HG02840 (cell line): ENCODE measurements around the gene PPP6R2.
"Not testable (repeated sequence)": the region's sequence is repeated elsewhere in the genome, so short reads cannot be mapped to it uniquely, and the experiment has no call there.

Source experiments
- ATAC-seq: cut with Tn5 transposase; IDR thresholded peaks from one replicate; pipeline ENCODE4 v1.9.1; 2021; ENCODE audit warnings: mild to moderate bottlenecking, moderate library complexity, moderate number of reproducible peaks; ENCODE audit not compliant: unreplicated experiment, low FRiP score

The PPP6R2 gene

DNA sequence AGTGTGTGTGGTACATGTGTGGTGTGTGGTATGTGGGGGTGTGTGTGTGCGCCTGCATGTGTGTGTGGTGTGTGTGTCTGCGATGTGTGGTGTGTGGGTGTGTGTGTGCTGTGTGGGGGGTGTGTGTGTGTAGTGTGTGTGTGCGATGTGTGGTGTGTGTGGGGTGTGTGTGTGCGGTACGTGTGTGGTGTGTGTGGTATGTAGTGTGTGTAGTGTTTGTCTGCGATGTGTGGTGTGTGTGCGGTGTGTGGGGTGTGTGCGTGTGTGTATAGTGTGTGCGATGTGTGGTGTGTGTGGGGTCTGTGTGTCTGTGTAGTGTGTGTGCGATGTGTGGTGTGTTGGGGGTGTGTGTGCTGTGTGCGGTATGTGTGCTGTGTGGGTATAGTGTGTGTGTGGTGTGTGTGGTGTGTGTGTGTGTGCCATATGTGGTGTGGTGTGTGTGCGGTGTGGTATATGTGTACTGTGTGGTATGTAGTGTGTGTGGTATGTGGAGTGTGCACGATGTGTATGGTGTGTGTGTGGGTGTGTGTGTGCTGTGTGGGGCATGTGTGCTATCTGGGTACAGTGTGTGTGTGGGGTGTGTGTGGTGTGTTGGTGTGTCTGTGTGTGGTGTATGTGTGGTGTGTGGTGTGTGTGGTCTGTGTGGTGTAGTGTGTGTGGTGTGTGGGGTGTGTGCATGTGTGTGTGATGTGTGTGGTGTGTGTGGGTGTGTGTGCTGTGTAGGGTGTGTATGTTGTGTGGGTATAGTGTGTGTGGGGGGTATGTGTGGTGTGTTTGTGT, 5.7 kb upstream of the PPP6R2 start:
- no peak for ATAC-seq

DNA sequence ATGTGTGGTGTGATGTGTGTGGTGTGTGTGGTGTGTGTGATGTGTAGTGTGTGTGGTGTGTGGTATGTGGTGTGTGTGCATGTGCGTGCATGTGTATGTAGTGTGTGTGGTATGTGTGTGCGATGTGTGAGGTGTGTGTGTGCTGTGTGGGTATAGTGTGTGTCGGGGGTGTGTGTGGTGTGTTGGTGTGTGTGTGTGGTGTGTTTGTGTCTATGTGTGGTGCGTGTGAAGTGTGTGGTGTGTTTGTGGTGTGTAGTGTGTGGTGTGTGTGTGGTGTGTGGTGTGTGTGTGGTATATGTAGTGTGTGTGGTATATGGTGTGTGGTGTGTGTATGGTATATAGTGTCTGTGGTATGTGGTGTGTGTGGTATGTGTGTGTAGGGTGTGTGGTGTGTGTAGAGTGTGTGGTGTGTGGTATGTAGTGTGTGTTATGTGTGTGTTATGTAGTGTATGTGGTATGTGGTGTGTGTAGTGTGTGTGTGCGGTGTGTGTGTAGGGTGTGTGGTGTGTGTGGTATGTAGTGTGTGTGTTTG, 5.0 kb upstream of the PPP6R2 start:
- no peak for ATAC-seq

DNA sequence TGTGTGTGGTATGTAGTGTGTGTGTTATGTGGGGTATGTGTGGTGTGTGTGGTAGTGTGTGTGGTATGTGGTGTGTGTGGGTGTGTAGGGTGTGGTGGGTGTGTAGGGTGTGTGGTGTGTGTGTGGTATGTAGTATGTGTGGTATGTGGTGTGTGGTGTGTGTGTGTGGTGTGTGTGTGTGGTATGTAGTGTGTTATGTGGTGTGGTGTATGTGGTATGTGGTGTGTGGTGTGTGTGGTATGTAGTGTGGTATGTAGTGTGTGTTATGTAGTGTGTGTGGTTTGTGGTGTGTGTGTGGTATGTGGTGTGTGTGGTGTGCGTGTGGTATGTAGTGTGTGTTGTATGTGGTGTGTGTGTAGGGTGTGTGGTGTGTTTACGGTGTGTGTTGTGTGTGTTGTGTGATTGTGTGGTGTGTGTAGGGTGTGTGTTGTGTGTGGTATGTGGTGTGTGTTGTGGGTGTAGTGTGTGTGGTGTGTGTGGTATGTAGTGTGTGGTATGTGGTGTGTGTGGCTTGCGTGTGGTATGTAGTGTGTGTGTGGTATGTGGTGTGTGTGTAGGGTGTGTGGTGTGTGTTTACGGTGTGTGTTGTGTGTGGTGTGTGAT, 4.2 kb upstream of the PPP6R2 start:
- no peak for ATAC-seq

DNA sequence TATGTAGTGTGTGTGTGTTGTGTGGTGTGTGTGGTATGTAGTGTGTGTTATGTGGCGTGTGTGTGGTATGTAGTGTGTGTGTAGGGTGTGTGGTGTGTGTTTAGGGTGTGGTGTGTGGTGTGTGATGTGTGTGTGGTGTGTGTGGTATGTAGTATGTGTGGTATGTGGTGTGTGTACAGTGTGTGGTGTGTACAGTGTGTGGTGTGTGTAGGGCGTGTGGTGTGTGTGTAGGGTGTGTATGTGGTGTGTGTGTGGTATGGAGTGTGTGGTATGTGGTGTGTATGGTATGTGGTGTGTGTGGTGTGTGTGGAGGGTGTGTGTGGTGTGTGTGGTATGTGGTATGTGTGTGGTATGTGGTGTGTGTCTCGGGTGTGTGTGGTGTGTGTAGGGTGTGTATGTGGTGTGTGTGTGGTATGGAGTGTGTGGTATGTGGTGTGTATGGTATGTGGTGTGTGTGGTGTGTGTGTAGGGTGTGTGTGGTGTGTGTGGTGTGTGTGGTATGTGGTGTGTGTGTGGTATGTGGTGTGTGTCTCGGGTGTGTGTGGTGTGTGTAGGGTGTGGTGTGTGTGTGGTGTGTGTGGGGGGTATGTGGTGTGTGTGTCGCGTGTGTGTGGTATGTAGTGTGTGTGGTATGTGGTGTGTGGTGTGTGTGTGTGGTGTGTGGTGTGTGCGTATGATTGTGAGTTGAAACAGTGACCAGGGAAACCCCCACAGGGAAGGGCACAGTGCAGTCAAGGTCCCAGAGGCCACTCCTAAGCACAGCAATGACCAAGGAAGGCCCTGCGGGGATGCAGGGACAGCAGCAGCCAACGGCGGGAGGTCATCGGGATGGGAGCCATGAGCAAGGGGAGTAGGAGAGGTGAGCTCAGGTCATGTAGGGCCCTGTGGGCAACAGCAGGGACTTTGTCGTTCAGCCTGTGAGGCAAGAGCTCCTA, 2.9 kb upstream of the PPP6R2 start:
- ATAC-seq: no peak

DNA sequence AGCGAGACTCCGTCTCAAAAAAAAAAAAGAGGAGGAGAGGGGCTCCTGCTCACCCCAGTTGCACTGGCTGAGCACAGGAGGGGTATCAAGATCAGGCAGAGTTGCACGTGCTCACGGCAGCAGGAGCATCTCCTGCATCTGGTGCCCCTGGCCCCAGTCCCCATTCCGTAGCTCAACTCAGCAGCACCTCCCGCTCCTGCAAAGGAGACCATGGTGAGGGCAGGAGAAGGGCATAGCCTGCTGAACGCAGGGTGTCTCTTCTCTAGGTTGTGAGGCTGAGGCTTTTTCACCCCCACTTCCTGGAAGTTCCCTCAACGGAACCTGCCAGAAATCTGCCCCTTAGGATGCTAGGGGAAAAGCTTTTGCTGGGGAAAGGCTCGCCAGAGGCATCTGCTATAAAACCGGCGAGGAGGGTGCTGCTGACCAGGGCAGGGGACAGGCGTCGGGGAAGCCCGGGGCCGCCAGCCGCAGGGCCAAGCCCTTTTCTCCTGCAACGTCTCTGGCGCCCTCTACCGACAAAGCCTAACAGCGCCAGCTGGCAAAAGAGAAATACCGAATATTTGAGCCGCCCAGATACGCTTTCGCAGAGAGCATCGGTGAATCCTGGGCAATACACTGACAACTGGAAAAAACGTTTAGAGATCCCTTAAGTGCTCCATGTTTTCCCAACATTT, 1.0 kb upstream of the PPP6R2 start:
- ATAC-seq: peak; percentile 46

DNA sequence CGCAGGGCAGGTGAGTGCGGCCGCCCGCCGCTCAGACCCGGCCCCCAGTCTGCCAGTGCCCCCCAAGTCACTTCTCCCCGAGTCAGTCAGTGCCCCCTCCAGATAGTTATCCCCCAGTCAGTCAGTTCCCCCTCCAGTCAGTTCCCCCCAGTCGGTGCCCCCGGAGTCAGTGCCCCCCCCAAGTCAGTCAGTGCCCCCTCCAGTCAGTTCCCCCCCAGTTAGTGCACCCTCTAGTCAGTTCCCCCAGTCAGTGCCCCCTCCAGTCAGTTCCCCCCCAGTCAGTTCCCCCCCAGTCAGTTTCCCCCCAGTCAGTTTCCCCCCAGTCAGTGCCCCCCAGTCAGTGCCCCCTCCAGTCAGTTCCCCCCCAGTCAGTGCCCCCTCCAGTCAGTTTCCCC, 411 bp downstream of the PPP6R2 start:
- no peak for ATAC-seq

DNA sequence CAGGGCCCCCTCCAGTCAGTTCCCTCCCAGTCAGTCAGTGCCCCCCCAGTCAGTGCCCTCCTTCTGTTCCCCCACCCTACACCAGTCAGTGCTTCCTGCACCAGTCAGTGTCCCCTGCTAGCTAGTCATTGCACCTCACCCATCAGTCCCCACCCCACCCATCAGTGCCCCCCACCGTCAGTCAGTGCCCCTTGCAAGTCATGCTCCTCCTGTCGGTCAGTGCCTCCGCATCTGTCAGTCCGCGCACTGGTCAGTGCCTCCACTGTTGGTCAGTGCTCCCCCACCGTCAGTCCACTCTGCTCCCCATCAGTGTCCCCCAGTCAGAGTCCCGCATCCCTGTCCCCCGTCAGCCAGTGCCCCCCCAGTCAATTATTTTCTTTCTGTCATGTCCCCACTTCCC, 3.3 kb downstream of the PPP6R2 start:
- ATAC-seq: no peak

DNA sequence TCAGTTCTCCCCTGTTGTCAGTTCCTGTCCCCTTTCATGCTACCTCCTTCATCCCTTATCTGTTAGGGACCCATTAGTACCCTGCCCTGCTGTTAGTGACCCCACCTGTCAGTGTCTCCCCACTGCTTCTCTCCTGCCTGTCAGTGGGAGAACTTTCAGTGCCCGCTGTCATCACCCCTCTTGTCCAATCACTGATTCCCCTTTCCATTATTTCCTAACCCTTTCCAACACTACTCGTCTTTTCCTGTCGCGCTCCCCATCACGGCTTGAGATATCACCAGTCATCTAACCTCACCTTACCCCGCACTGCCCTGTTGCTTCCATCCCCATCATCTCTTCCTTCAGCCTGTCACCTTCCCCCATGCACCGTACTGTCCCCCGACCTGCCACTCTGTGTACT, 4.0 kb downstream of the PPP6R2 start:
- ATAC-seq: no peak

DNA sequence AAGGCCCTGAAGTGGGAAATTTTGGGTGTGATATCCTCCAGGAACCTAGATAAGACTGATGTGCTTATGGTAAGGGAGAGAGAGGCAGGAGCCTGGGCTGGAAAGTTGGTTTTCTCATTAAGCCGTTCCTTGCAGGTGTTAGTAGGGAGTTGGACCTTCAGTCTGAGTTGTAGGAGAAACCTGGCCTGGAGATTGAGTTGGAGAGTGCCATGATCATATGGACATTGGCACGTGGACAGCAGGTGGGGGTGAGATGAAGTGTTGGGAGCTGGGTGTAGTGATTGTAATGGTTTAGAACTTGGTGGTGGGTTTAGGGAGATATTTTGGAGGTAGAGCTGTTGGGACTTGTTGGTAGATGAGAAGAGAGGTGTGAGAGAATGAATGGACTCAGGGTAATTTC, 4.9 kb downstream of the PPP6R2 start:
- ATAC-seq: no peak

DNA sequence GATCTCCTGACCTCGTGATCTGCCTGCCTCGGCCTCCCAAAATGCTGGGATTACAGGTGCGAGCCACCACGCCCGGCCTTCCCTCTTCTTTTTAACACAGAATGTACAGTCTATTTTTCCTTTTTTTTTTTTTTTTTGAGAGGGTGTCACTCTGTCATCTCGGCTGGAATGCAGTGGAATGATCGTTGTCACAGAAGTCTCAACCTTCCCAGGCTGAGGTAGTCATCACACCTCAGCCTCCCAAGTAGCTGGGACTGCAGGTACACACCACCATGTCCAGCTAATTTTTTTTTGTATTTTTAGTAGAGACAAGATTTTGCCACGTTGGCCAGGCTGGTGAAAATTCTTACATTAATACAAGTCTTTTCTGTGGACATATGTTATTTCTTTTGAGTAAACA, 13.1 kb downstream of the PPP6R2 start:
- no peak for ATAC-seq

DNA sequence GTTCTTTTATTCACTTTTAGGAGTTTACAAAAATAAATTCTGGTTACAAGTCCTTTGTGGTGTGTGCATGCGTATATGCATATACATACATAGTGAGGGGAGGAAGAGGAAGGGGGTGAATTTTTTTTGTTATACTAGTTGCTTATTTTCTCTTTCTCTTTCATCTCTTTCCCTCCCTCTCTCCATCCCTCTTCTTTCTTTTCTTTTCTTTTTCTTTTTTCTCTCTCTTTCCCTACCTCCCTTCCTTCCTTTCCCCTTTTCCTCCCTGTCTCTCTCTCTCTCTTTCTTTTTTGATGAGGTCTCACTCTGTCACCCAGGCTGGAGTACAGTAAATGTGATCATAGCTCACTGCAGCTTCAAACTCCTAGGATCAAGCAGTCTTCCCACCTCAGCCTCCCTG, 14.1 kb downstream of the PPP6R2 start:
- no peak for ATAC-seq

DNA sequence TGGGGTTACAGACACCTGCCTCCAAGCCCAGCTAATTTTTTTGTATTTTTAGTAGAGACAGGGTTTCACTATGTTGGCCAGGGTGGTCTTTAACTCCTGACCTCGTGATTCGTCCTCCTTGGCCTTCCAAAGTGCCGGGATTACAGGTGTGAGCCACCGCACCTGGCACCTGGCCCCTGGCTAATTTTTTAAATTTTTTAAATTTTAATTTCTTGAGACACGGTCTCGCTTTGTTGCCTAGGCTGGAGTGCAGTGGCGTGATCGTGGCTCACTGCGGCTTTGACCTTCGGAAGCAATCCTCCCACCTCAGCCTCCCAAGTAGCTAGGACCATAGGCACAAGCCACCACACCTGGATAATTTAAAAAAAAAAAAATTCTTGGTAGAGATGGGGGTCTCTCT, 14.6 kb downstream of the PPP6R2 start:
- ATAC-seq: no peak

DNA sequence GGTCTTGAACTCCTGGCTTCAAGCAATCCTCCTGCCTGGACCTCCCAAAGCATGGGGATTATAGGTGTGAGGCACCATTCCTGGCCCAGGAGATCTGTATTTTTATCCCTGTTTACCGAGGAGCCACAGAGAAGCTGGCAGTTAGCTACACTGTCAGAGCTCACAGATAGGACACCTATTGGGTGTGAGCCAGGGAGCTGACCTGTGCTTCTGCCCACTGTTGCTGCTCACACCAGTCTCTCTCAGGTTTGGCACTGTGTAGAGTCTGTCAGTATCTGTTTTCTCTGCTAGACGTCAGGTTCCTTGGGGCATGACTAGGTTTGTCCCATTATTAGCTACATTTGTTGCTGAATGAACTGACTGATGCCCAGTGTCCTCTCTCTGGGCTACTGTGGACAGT, 17.5 kb downstream of the PPP6R2 start:
- no peak for ATAC-seq

DNA sequence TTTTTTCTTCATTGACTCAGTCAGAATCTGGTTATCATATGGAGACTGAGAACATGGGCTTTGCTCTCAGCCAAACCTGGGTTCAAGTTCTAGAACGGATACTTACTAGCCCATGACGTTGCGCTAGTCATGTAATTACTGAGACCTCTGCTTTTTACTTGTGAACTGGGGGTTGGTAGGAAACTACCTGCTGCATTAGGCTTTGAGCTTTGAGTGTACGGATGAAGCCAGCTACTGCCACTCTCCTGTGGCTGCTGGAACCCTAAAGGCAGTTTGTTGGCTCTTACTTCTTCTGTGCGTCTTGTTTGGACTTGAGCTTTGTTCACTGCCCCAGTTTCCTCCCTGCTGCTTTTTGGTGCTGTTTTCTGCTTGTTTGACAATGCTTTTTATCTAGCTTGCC, 18.1 kb downstream of the PPP6R2 start:
- no peak for ATAC-seq

DNA sequence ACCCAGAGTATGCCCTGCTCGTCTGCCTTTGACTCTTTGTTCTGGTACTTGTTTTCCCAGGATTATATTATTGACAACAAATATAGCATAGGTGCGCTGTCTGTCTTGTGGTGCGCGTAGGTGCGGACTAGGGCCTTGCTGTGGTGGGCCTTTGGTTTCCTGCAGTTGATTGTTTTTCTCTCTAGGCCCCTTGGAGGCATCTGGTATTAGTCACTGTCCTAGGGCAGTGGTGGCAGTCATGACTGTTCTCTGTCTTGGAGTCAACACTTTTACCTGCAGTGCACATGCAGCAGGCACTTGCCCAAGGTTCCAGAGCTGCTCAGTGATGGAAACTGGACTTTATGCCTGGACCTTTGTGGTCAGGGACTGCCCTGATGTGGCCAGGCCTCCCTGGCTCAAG, 18.6 kb downstream of the PPP6R2 start:
- no peak for ATAC-seq

DNA sequence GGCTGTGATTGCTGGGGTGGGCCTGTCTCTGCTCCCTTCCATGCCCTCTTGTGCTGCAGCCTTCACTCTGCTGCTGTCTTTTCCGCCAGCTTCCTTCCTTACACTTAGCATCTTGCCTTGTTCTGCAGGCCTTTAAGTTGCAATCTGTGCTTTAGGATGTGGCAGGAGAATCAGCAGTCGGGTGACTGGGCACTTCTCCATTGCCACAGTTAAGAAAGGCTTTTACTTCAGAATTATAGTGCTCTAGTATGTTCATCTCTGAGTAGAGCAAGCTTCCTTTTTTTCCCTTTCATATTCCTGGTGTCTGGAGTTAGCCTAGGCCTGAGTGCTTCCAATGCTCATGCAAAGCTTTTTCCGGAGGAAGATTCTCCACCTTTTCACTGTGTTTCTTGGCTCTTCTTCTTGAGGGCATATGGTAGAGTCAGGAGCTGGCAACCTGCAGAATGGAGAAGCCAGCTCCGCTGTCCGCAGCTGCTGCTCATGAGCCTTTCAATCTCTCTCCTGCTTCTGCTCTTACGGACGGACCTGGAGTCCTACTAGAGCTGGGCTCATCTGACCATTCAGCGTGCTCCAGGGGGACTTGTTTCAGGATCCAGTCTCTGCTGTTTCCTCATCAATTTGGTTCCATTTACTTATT, 20.2 kb downstream of the PPP6R2 start:
- no peak for ATAC-seq

DNA sequence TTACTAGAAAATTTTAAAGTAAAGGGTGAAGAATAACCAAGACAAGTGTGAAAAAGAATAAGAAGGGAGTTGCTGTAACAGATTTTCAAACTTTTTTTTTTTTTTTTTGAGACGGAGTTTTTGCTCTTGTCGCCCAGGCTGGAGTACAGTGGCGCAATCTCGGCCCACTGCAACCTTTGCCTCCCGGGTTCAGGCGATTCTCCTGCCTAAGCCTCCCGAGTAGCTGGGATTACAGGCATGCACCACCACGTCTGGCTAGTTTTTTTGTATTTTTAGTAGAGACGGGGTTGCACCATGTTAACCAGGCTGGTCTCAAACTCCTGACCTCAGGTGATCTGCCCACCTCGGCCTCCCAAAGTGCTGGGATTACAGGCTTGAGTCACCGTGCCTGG, 20.7 kb downstream of the PPP6R2 start:
- not testable (repeated sequence) for ATAC-seq

DNA sequence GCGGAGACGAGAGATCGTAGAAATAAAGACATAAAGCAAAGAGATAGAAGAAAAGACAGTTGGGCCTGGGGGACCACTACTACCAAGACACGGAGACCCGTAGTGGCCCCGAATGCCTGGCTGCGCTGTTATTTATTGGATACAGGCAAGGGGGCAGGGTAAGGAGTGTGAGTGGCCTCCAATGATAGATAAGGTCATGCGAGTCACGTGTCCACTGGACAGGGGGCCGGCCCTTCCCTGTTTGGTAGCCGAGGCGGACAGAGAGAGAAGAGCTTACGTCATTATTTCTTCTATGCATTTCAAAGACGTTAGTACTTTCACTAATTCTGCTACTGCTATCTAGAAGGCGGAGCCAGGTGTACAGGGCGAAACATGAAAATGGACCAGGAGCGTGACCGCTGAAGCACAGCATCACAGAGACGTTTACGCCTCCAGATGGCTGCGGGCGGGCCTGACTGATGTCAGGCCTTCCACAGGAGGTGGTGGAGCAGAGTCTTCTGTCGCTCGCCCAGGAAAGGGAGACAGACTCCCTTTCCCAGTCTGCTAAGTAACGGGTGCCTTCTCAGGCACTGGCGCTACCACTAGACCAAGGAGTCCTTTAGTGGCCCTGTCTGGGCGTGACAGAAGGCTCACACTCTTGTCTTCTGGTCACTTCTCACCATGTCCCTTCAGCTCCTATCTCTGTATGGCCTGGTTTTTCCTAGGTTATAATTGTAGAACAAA, 24.8 kb downstream of the PPP6R2 start:
- no peak for ATAC-seq

DNA sequence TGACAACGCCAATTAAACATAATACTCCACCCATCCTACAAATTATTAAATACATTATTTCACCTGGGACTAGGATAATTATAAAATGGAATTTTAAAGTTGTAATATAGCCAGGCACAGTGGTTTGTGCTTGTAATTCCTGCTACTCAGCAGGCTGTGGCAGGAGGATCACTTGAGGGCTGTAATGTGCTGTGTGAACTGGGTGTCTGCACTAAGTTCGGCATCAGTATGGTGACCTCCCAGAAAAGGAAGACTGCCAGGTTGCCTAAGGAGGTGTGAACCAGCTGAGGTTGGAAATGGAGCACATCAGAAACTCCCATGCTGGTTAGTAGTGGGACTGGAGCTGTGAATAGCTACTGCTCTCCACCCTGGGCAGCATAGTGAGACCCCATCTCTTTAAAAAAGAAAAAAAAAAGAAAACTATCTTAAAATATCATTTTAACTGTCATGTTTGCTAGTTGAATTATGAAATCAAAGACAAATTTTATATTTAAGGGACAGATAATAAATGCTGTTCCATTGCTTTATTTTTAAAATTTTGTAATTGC, 28.0 kb downstream of the PPP6R2 start:
- no peak for ATAC-seq
